Measurements from ENCODE around the gene KAZALD1. TPM values are rescaled to one million over a fixed set of nuclear protein-coding genes. Genes with fewer than 3 reads are reported as not detected.

Gene KAZALD1
- total RNA-seq, 2 experiments from 2014 or later: 0.72 to 0.90 TPM

DNA sequence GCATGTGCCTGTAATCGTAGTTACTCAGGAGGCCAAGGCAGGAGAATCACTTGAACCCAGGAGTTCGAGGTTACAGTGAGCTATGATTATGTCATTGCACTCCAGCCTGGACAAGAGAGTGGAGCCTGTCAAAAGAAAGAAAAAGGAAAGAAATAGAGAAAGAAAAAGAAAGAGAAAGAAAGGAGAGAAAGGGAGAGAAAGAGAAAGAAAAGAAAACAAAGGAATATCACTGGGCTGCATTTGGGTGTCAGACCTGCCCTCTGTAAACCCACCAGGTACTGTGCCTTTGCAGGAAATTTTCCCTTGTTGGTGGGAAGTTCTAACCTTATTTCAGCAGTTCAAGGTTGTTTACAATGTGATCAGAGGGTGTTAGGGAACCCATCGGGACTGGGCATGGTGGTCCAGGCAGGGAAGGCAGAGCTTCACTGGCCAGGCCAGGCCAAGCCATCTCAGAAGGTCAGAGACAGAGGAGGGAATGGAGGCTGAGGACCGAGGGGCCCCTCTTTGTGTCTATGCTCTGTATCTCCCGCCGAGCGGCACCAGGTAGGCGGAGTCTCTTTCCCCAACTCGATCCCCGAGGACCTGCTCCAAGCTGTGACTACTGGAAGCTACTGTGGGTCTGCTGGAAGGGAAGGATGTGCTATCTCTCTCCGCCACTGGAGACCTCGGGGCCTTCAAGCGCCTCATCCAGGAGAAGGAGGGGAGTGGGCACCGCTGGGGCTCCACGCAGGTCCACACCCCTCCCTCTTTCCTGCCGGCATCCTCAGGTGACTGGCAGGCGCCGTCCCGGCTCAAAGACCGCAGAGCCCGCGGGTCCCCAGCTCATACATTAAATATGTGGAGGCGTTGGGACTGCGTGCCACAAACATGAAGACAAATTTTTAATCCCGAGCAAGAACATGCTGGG is 15.2 kb upstream of the KAZALD1 start:
- peaks cover 25% of the 10 kb centered on the region for H3K4me1 Mint-ChIP-seq (ENCODE audit: low read depth)
- ChIA-PET POLR2A (interaction anchor here (1.3 to 2.5 kb wide), 3 partner anchors 16 to 21 kb away, joined by 3 to 8 read pairs (median 3); partner anchors contain the start of genes PDZD7 and SFXN3), CTCF (interaction anchor here (0.9 to 20.4 kb wide), 5 partner anchors 14 to 192 kb away, joined by 3 to 655 read pairs (median 5); partner anchors contain the start of genes KAZALD1, PDZD7 and SFXN3)
- no peaks in the 10 kb centered on the region for H3K36me3 Mint-ChIP-seq (ENCODE audit: low read depth)
- H3K4me3 Mint-ChIP-seq: no peak overlapping the region
- intact Hi-C loops (cut with micrococcal nuclease): no loop called here
- no peak for TF ChIP-seq CTCF (IDR thresholded peaks at IDR 0.05)
- H3K27ac Mint-ChIP-seq: no peak overlapping the region
- DNase-seq (no peak), ATAC-seq (no peak)
- H3K9me3 Mint-ChIP-seq: no peaks in the 10 kb centered on the region
- H3K27me3 Mint-ChIP-seq: peaks cover 48% of the 10 kb centered on the region

DNA sequence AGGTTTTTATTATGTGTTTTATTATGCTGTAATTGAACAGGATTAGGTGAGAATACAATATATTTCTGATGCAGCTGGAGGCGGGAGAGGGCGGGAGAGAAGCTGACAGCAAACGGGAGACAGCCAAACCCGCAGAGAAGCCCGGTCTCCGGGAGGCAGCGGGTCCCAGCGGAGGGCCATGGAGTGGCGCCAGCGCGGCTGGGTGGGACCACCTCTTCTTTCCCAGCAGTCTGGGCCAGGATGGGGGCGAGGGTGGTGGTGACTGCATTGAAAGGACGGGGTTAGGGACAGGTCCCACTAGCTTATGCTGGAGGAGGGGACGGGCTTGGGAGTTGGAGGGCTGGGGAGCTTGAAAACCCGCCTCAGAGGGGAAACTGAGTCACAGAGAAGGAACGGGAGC is 14.5 kb upstream of the KAZALD1 start:
- ATAC-seq: no peak
- POLR2A ChIA-PET: interaction anchor here (1.3 to 1.5 kb wide), 2 partner anchors 17 to 20 kb away, joined by 3 read pairs; no protein-coding TSS in a partner anchor
- Mint-ChIP-seq H3K27me3 (peaks cover 48% of the 10 kb centered on the region), H3K9me3 (no peaks in the 10 kb centered on the region), H3K27ac (no peak overlapping the region), H3K4me3 (no peak overlapping the region), H3K36me3 (ENCODE audit: low read depth) (no peaks in the 10 kb centered on the region), H3K4me1 (ENCODE audit: low read depth) (peaks cover 19% of the 10 kb centered on the region)
- no peak for DNase-seq
- intact Hi-C loops (cut with micrococcal nuclease): no loop called here
- CTCF ChIA-PET: interaction anchor here (11.0 to 20.4 kb wide), 2 partner anchors 14 to 30 kb away, joined by 114 to 655 read pairs; partner anchors contain the start of gene KAZALD1
- no peak for TF ChIP-seq CTCF (IDR thresholded peaks at IDR 0.05)

- peaks cover 12% of the 10 kb centered on the region for H3K4me1 Mint-ChIP-seq (ENCODE audit: low read depth)
- H3K36me3 Mint-ChIP-seq (ENCODE audit: low read depth): no peaks in the 10 kb centered on the region
- no peaks in the 10 kb centered on the region for H3K9me3 Mint-ChIP-seq
- H3K4me3 Mint-ChIP-seq: no peak overlapping the region
- TF ChIP-seq CTCF (IDR thresholded peaks at IDR 0.05): no peak
- intact Hi-C loops (cut with micrococcal nuclease): no loop called here
- ChIA-PET POLR2A (interaction anchor here (1.3 to 1.5 kb wide), 2 partner anchors 17 to 19 kb away, joined by 3 read pairs; no protein-coding TSS in a partner anchor), CTCF (interaction anchor here (2.4 to 20.4 kb wide), 4 partner anchors 13 to 49 kb away, joined by 14 to 655 read pairs (median 70); partner anchors contain the start of genes KAZALD1, PDZD7 and SFXN3)
- no peak overlapping the region for H3K27ac Mint-ChIP-seq
- no peak for ATAC-seq
- DNase-seq: no peak
- H3K27me3 Mint-ChIP-seq: peaks cover 48% of the 10 kb centered on the region
Measured at GRCh38 chr10:101047961-101048892, 13.6 kb upstream of the KAZALD1 start.

GRCh38 chr10:101050208-101051069 is 11.3 kb upstream of the KAZALD1 start:
- Mint-ChIP-seq H3K4me1 (ENCODE audit: low read depth) (peaks cover 9% of the 10 kb centered on the region), H3K36me3 (ENCODE audit: low read depth) (peaks cover 2% of the 10 kb centered on the region), H3K27me3 (peaks cover 48% of the 10 kb centered on the region), H3K4me3 (no peak overlapping the region), H3K27ac (no peak overlapping the region), H3K9me3 (no peaks in the 10 kb centered on the region)
- ChIA-PET POLR2A (interaction anchor here (0.8 to 1.1 kb wide), 3 partner anchors 7 to 12 kb away, joined by 3 read pairs; partner anchors contain the start of gene KAZALD1), CTCF (interaction anchor here (0.6 to 23.2 kb wide), 41 partner anchors 5 to 537 kb away, joined by 3 to 655 read pairs (median 4); partner anchors contain the start of genes KAZALD1, PDZD7 and SFXN3)
- peak; percentile 97 for ATAC-seq
- peak; percentile 88 for TF ChIP-seq CTCF (IDR thresholded peaks at IDR 0.05)
- intact Hi-C loops (cut with micrococcal nuclease): no loop called here
- DNase-seq: peak; percentile 83

Measured in activated CD8-positive, alpha-beta T cell treated with anti-CD3 and anti-CD28 coated beads for 36 hours (primary cell).